ENCODE results near the gene PFKP.

Gene PFKP

DNA sequence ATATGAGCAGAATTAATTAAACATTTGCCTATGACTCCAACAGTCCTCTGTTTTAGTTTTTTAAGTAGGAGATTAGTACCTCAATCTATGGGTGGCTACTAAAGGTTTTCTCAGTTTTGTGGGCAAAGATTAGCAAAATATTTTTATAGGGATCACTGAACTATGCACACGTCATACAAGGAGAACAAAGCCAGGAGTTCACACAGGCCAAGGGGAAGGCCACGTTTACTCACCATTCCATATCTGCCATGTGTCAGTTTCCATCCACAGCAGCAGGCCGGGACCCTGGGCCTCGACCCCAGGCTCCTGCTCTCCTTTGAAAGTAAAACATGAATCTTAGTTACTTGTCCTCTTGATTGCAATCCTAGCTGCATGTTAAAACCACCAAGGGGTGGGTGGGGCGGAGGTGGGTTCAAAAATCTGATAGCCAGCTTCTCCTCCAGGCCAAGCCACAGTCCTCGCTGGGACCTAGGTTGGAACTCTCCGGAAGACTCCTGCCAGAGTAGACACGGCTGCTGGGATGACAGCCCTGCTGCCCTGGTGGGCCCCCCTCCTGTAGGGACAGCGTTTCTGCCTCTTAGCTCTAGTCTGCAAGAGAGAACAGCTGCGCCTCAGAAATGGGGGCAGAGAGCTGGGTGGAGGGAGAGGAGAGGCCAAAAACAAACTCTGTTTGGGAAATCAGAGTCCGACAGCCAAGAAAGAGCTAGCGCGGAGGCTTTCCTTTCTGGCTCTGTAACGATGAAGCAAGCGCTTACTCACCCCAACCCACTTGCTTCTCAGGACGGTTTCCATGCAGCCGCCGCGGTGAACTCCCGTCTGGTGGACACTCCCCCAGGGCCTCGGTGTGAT lies 69.6 kb downstream of the PFKP start:
- DNase-seq = no peak

DNA sequence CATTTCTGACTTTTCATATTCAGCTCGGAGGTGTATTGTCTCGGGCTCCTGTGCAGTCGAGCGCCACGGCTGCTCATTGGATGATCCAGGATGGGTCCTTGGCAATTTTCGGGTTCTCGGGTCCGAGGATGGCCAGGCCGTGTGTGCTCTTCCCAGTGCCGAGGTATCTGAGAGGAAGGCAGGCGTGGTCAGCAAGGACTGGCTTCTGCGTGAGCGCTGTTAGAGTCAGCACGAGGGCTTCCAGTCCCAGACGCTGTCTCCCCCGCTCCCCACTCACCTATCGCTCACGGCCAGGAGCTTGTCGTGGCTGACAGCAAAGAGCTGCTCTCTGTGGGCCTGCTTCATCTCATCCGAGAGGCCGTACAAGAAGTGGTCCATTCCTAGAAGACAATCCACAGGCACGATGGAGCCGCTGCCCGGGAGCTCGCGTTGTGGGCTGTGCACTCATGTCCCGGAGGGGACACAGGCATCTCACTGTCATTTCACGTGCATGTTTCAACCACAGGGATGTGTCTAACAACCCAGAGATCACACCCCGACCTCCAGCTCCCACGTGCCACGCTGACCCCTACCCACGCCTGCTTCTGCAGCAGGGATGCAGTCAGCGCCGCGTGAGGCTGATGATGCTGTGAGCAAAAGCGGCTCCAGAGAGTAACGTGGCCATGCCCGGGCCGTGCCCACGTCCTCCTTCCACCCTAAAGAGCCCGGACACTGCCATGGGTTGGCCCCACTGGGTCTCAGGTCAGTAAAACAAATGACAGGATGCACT lies 70.8 kb downstream of the PFKP start:
- DNase-seq = no peak

DNA sequence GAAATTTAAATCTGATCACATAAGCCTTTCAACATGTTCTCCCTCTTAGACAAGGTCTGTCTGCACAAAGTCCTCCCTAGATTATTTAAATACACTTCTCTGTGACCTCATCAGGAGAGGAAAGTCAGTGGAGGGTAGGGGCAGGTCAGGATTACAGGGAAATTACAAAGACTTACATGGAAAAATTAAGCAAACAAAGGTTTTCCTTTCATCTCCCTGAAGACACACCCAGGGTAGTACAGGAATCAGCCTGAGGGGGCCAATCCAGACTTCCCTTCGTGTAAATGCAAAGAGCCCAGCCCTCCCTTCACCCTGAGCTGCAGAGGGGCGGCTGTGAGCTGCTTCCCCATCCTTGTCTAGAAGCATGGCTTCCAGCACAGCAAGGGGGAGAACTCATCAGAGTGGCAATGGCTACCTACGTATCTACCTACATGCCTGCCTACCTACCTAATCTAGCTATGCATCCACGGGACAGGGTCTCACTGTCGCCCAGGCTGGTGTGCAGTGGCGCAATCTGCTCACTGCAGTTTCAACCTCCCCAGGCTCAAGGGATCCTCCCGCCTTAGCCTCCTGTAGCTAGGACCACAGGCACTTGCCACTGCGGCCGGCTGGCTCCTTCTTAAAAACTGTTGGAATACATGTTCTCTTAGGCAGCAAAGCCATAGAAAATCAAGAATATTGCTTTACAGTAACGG lies 72.0 kb downstream of the PFKP start:
- no peak for DNase-seq

DNA sequence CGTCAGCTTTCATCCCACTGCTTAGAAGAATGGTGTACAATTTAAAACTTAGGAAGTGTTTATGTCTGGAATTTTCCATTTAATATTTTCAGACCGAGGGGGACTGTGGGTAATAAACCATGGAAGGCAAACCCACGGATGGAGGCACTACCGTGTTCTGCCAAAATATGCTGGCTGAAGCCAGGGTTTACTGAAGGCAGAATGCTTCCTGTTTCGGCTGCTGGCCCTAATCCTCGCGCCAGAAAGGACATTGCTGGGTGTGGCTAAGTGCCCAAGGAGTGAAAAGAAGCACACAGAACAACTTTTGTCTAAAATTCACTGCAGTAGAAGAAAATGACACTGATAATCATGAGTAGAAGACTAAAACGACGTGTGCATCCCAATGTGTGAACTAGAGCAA lies 72.9 kb downstream of the PFKP start:
- no peak for DNase-seq

DNA sequence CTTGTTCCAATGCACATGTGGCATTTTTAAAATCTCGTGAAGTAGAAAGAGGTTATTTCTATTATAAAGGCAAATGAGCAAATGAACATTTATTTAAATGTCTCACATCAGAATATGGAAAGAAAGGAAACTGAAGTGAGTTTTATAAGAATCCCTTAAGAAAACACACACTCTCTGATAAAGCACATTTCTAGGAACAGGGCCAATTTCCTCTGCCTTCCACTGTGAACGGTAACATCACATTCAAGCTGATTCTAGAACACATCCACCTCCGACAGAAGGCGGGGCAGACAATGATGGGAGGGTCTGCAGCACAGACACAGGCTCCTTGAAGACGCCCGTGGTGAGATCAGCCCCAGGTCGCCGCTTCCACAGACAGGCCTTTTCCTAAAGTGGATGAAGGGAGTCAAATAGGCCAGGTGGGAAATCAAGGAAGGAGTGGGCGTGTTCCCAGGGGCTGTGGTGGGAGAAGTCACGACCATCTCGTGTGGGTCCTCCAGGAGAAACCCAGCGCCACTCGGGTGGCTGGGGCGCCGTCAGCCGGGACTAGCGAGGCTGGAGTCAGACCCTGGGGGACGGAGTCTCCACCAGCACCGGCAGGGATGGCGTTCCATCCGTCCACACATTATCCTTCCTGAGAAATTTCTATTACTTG lies 74.1 kb downstream of the PFKP start:
- no peak for DNase-seq

DNA sequence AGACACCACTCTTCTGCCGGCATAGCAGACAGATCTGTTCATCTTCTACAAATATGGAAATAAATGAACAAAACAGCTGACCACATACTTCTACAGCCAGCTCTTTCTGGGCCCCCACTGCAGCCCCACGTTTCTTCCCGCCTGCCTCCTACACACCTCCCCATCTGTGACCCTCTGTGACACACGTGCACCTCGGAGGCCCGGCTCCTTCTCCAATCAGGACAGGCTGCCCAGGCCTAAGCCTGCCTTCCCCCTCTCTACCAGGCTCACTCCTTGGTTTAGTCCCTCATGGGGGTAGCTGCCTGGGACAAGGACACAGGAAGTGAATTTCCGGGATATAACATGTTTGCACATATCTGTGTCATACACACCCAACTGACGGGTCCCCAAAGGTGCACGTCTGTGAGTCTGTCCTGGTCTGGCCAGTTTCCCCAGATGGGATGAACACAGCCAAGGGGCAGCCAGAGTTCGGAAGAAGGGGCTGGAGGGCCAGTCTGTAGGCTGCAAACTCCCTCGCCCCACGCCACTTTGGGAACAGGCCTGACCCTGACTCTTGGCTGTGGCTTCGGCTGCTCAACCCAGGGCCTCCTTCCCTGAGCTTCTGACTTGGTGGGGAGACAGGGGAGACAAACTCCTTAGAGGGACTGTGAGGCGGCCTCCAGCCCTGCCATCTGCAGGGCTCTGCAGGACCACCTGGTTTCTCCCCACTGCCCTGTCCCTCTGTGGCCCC lies 75.0 kb downstream of the PFKP start:
- no peak for DNase-seq

DNA sequence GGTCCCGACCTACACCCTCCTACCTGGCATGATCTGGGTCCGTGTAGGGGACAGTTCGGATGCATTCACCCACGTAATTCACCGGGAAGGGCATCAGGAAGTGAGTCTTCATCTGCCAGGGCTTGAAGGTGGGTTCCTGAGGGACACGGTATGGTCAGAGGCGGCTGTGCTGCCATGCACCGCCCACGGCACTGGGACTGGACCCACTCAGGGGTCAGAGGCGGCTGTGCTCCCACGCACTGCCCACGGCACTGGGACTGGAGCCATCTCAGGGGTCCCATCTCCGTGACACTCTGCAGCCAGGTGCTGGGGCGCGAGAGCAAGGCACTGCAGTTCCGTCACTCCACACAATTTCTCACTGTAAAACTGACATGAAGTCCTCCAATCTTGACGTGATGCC lies 76.0 kb downstream of the PFKP start:
- no peak for DNase-seq

DNA sequence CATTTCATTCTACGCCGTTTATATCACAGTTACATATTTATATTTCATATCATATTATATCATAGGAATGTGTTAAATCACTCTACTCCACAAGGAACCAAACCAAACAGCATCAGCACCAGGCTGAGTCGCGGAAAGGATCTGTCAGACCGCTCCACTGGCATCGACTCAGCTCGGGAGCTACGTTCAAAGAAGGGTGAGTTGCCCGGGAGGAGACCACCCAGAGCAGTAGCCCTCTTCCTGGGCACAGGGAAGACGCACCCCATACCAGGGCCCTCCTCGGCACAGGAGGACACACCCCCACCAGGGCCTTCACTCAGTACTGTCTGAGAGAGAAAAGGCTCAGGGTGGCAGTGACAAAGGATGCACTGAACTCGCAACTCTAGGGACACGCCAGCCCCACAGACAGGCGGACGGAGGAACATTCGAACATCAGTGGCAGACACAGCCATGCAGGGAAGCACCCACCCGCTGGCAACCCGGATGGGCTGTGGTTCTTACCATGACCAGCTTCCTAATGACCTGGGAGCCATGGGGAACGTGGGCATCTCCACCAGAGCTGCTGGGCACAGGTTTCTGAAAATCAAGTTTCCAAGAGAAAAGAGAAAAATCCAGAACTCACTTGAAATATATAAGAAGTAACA lies 76.6 kb downstream of the PFKP start:
- no peak for DNase-seq

DNA sequence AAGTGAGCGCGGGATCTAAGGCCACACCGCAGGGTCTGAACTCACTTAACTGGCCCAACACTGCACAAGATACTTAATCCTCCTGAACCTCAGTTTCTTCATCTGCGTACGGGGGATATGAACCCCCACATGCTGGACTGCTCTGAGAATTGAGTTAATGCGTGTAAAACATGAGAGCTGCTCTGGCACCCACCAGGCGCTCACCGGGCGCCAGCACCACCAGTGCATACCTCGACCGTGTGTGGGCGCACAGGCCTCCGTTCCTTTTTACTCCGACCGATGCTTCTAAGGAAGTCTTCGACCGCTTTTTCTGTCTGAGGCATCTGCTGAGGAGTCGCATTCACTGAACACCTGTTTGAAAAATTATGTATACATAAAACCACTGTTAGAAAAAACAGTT lies 78.0 kb downstream of the PFKP start:
- DNase-seq = no peak

DNA sequence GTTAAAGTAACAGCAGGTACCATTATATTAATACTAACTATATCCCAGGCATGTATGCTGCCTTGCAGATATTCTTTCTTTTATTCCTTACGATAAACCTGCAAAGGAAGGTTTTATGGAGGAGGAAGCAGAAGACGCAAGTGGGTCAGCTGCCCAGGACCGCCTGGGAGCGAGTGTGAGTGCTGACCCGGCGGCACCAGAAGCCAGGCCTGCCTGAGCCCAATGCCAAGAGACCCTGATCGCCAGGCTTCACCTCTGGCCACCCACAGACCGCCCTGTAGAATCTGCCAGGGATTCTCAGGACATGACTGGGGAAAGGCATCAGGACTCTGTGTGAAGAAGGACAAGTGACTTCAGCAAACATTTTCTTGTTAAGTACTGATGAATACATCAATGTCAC lies 78.9 kb downstream of the PFKP start:
- DNase-seq = no peak

DNA sequence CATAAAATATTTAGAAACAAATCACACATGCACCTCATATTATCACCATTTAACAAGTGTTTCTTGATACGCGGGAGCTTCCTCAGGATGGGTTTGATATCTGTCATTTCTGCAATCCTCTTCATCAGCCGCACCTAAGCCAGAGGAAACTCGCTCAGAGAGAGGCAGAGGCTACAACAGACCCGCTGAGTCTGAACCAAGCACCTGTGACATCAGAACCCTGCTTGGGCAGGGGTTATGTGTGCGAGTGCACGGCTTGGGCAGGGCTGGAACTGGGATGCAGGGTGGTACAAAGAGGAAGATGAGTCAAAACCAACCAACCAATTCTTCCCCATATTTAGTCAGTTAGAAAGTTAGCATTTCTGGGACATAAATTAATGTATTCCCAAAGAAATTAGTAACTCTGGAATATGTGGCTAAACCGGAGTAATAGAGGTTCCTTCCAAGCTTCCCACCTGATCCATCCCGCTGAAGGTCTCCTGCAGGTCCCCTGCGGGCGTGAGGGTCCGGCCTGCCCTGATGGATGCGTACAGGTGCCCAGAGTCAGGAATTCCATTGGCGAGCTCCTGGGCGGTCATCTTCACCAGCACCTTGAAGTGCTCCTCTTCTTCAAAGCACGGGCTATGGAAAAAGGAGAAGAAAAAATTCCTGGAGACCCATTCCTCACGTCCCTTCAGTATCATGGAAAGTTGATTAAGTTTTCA lies 79.9 kb downstream of the PFKP start:
- DNase-seq = no peak

DNA sequence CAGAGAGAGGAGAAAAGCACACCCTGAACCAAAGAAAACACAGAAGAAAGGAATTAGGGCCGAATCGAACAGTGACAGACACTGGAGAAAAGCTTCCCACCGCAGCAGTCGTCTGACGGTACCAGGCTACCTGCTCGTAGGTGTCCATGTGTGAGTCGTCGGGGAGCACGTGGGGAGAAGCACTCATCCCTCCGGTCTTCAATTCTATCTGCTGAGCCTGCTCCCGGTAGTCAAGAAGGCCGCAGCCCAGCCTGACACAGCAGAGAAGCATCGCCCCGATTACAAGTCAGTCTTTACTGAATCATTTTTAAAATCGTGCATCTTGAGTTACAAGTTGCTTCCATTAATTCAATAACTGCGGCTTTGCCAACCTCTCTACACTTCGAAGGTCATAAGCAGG lies 80.7 kb downstream of the PFKP start:
- no peak for DNase-seq

DNA sequence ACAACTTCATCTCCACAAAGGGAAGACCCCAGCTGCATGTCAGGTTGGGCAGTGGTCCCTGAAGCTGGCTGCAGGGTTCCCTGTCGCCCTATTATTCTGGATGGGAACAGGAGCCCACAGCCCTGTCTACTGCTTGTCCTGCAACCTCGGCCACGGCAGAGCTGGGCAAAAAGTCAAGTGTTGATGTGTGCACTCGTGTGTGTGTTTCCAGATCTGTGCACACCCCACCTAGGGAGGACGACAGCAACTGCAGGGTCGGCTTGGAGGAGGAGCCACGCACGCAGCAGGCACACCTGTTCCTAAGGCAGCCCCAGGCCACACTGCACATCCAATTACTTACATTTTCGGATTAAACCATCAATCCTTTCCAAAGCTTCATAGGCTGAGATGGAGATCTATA lies 81.6 kb downstream of the PFKP start:
- no peak for DNase-seq

DNA sequence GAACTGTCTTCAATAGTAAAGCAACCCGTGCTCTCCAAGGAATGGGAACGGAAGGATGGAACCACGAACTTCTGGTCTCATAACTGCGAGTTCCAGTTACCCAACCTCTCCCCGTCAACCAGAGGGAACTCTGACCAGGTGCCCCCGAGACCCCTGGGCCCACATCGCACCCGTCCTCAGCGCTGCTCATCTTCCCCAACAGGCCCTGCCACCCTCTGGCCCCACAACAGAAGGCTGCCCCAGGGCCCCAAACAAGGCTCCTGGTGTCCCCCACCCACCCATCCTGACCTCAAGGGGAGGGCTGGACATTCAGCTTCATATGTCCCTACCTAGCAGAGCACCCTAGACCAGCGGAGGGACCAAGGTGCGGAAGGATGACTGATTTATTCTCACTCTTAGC lies 82.6 kb downstream of the PFKP start:
- DNase-seq = no peak

DNA sequence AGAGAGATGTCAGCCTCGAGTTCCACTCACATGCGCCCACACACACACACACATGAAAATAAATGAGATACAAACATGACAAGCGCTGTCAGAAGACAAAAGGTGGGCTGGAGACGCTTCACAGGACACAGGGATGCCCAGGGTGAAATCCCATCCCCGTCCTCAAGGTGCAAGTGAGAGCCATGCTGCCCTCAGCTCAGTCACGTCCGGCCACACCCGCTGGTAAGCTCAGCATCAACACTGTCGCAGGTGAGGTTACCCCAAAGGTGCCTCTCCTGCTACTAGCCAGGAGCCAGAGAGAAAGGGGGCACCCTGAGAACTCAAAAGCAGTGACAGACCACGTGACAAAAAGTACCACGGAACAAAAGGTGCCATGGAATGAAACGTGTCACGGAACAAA lies 83.0 kb downstream of the PFKP start:
- DNase-seq = no peak

DNA sequence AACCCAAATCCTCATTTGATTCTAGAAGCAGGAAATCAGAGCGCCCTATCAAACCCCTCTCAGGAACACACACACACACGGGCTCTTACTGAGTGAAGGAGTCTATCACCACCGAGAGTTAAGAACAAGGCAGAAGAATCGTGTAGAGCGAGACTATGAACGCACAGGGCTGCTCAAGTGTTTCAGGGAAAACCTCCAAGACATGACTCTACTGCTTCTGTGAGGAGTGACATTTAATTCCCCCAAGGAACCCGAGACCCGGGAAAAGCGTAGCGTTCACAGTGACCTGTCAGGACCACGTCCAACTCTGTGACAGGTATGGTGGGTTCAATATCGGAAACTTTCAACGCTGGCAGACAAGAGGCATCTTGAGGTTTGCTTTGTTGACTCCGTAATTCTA lies 83.6 kb downstream of the PFKP start:
- DNase-seq = no peak

DNA sequence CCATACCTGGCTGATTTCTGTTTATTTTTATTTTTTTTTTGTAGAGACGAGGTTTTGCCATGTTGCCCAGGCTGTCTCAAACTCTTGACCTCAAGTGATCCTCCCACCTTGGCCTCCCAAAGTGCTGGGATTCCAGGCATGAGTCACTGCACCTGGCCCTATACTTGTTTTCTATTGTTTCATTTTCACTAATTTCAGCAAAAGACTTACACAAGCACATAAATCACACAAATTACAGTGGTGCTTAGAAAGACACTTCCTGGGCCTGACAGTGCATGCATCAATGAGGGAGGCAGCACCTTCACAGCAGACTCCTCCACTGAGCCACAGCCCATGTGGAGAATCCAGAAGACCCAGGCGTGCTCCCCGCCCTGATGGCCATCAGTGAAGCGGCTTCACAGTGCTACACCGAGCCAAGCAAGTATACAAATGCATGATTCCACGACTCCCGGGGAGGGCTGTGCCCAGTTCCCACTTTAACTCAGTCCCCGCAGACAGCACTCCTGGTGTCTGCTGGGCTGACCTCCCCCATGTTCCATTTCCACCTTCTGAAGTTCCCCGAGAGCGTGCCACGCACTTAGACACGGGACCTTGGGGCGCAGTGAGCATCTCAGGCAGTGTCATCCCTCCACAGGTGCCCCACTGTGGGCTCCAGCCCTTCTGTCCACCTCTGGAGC lies 84.7 kb downstream of the PFKP start:
- no peak for DNase-seq

DNA sequence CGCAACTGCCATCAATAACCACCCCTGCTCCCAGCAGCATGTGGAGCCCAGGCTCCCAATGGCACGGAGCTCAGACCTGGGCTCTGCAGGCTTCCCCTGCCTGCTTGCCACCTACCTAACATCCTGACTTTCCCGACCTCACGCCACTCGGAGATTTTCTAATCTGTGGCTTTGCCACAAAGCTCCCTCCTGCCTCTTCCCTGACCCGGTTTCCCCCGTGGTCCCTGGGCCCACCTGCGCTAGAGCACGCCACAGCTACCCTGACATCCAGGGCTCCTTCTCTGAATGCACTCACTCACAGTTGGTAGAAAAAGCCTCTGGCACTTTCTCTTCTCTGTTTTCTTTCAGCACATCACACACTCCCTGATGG lies 85.2 kb downstream of the PFKP start:
- DNase-seq = no peak

DNA sequence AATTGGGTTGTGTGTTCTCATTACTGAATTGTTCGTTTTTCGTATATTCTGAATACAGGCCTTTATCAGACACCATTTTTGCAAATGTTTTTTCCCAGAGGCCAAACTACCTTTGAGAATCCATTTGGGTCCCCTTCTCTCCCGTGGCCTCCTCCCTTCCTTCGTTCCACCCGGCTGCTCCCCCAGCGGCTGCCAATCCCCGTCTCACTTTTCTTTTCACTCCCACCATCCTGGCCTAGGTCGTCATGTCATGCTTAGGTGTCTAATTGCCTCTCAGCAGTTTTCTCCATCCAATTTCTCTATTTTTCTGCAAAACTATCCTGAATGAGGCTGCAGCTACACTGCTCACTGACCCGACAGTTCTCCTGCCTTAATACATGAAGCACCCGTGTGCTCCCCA lies 87.3 kb downstream of the PFKP start:
- no peak for DNase-seq

DNA sequence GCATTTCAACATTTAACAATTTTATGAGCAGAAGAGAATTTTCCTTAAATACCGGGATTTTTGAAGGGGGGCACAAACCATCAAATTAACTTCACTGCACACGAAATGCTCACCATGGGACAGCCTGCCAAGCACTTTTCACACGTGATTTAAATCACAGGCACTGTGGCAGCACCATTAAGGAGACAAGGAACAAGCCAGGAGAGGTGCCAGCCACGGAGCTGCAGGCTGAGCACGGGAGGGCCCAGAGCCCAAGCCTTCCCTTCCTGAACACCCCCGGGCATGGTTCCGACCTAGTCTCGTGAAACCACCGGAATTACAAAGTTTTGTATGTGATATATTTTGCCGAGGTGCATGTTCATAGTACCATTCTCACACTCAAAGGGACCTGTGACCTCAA lies 91.8 kb downstream of the PFKP start:
- no peak for DNase-seq

DNA sequence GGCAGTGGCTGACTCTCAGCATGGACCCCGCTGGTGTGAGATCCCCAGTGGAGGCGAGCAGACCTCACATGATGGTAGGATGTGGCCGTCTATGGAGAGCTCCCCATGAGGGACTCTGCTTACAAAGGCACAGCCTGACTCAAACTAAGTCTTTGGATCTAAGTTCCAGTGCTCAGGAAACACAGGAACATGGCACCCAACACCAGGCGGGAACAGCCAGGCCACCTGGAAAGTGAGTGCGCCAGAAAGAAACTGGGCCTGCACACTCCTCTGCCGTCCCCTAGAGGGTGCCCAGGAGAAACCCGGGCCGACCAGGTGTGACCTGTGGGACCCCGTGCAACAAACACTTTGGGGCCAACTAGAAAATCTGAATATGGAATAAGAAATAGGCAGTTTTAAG lies 95.2 kb downstream of the PFKP start:
- no peak for DNase-seq

Data from CD4-positive, alpha-beta T cell treated with Interleukin-15 for 1 hour (primary cell).